ENCODE results near the gene PTGIS.
A peak's percentile ranks its signal among the peaks of the same experiment; 100 is the strongest.

Gene PTGIS

DNA sequence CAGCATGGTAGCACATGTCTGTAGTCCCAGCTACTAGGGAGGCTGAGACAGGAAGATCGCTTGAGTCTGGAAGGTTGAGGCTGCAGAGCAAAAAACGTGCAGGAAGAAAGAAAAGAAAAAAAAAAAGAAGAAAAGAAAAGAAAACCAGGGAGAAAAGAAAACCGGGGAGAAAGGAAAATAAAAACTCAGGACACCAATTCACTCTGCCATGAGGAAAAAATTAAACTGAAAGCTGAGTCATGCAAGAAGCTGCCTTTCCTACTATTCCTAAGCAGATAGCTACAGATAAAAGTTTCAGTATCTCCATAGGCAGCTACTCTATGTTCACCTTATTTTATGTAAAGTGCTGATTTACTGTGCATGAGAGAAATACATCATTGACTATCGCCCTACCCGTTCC, 10.5 kb downstream of the PTGIS start:
- no peak for DNase-seq

DNA sequence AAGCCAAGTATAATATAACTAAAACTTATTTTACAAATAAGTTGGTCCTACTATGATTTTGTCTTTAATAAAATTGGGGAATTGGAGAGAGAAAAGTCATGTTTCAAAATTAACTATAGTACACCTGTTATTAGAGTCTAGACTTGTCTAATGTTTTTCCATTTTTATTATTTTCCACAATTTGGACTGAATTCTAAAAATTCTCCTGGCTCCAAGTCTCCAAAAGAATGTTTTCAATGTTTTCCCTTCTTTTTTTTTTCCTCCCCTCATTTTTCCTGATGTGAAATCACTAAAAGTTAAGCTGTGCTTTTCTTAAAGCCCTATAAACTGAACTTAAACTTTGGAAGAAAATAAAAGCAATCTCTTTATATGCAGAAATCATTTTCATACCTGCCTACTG, 11.3 kb downstream of the PTGIS start:
- DNase-seq: no peak

DNA sequence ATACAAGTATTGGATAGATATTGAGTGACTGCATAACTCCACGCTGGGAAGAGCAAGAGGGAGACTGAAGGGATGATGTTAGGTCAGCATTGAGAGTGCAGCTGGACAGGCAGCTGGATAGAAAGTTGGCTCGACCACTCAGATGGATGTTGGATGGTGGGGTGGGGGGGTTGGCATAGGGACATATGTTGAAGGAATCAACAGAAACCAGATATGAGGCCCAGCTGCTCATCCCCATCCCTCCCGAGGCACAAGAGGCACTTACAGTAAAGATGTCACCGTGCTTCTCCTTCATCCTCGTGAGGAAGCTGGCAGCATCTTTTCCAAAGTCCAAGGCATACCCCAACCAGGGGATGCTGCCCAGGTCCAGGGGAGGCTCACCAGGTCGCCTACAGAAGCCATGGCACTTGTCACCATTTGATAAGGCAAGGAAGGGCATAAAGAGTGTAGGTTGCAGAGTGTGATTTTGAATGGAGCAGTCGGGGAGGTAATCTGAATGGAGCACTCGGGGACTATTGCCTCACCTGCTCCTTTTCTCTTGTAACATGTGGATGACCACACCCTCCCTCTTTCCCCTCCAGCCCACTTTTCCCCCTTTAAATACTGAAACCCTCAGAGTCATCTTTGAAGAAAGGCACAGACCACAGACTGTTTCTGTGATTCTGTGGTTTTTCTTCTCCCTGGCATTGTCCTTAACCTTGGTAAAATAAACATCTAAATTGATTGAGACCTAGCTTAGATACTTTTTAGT, 18.0 kb downstream of the PTGIS start:
- DNase-seq: no peak

GRCh38 chr20:49548371-49548947, 19.5 kb downstream of the PTGIS start:
- DNase-seq: no peak

DNA sequence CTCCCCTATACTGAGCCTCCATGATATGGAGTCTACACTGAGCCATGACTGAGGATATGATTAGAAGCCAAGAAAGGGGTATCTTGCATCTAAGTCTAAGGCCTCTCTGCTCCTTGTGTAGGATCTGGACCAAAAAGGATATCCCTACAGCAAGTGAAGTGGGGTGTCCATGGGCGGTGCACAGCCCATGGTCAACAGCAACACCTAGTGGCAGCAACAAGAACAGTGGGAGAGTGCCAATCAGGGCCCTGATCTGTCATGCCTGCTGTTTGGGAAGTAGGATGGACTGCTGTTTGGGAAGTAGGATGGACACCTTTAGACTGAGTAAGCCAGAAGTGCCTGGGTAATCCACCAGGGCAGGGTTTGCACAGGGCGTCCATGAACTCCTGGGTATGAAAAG, 22.4 kb downstream of the PTGIS start:
- no peak for DNase-seq

GRCh38 chr20:49544535-49544934, 23.4 kb downstream of the PTGIS start:
- DNase-seq: no peak

GRCh38 chr20:49543858-49544437, 24.0 kb downstream of the PTGIS start:
- no peak for DNase-seq

- no peak for DNase-seq
Observed at GRCh38 chr20:49543071-49543857, 24.7 kb downstream of the PTGIS start.

GRCh38 chr20:49542514-49542991, 25.4 kb downstream of the PTGIS start:
- no peak for DNase-seq

GRCh38 chr20:49541733-49542513, 26.0 kb downstream of the PTGIS start:
- peak; percentile 19 to 54 (median 32) for DNase-seq

DNA sequence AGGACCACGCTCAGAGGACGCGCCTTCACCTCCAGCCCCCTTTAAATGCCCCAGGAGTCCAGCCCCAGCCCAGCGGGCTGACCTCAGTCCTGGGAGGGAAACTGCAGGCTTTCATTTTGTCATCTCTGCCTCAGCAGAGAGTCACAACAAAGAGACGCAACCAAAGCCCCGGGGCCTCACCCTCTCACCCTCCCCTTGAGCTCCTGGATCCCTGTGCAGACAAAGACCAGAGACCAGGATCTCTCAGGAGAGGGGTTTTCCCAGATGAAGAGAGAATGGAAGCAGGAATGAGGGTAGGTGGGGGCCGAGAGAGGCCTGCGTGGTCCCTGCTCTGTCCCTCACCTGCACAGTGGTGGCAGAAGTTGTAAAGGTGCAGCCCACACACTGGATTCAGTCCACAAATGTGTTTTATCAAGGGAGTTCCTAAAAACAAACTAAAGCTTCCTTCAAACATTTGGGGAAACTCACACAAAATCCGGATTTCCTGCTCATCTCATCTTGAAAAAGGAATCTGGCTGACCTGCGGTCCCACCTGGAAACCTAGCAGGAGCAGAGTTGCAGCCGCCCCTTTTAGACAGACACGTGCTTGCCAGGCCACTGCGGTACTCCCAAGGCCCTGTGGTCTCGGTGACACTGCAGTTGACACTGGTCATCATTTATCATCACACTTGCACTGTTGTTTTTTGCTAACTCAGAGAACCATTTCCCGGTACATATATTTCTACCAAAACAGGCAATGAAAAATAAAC, 27.1 kb downstream of the PTGIS start:
- DNase-seq: no peak

GRCh38 chr20:49540232-49540620, 27.7 kb downstream of the PTGIS start:
- DNase-seq: no peak

DNA sequence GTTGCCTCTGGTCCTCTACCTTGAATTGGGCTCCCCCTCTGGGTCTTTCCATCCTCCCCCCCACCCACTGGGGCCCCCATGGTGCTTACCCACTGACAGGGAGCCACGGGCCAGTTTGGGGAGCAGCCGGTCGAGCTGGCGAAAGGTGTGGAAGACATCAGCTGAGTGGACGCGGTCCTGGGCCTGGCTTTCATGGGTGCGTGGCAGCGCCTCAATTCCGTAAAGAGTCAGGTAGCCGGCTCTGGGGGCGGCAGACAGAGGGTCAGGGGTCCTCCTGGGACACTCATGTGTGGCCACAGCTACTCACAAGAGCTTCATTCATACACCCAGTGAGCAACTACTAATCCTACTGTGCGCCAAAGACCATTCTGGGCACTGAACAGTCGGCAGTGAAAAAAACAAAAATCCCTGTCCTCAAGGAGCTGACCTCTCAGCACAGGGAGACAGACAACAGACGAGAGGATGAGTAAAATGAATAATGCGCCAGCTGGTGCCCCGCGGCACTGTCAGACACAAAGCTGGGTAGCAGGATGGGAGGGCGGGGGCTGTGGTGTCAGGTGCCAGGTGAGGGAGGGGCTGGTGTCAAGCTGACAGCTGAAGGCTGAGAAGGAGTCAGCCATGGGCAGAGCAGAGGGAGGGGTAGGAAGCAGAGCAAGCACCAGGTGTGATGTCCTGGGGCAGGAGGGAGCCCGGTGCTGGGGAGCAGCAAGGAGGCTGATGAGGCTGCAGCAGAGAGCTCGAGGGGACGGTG, 28.3 kb downstream of the PTGIS start:
- DNase-seq: no peak

DNA sequence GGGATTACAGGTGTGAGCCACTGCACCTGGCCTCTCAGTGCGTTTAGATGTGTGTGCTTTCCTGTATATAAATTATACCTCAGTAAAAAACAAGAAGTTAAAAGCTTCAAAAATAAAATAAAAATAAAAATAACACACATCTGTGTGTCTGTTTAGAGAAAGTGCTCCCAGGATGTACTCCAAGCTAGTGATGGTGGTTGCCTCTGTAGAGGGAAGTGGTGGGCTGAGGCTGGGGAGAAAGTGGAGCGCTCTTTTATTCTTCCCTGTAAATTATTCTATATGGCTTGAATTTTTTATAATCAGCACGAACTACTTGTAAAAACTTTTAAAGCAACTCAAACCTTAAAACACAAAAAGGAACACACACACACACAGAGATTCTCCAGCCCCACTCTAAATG, 29.0 kb downstream of the PTGIS start:
- DNase-seq: no peak

- peak in 3 of 4 experiments; percentile 3 to 35 (median 20) for DNase-seq
Observed at GRCh38 chr20:49534255-49534712, 33.7 kb downstream of the PTGIS start.

DNA sequence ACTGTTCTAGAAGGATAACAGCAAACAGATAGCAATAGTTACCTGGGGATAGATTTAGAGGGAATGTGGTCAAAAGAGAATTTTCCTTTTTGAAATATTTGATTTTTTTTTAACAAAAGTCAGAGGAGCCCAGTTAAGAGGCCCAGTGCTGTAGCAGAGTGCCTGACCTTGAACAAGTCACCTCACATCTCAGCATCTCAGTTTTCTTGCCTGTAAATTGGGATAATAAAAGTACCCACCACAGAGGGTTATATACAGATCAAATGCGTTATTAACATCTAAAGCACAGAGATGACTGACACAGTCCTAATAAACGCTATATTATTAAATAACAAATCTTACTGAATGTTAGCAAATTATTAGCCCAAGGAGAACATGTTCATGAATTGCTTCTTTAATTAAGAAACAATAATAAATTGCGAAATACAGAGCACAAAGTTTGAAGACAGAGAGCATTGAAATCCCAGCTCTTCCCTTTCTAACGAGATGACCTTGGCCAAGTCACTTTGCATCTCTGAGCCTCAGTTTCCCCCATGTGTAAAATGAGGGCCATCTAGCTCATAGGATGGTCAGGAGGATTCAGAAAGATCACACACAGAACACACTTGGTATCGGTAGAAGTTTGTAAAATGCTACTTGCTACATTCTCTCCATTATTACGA, 35.5 kb downstream of the PTGIS start:
- no peak for DNase-seq

- DNase-seq: no peak
Observed at GRCh38 chr20:49529470-49529869, 38.5 kb downstream of the PTGIS start.

- no peak for DNase-seq
Observed at GRCh38 chr20:49526568-49526967, 41.4 kb downstream of the PTGIS start.

DNA sequence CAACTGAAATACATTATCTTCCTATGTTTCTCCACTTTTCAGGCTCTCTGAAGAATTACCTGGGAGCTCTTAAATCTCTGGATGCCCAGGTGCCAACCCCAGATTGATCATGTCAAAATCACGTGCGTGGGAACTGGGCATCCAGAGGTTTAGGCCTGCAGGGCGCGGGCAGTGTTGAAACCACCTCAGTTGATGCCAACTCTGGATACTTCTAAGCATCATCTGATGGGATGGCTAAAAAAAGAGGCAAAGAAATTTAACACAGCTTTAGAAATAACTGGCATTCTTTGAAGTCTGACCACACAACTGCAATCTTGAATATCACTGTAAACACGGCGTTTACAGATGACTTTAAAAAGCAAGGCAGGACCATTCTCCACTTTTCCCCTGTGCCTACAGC, 41.9 kb downstream of the PTGIS start:
- DNase-seq: no peak

DNA sequence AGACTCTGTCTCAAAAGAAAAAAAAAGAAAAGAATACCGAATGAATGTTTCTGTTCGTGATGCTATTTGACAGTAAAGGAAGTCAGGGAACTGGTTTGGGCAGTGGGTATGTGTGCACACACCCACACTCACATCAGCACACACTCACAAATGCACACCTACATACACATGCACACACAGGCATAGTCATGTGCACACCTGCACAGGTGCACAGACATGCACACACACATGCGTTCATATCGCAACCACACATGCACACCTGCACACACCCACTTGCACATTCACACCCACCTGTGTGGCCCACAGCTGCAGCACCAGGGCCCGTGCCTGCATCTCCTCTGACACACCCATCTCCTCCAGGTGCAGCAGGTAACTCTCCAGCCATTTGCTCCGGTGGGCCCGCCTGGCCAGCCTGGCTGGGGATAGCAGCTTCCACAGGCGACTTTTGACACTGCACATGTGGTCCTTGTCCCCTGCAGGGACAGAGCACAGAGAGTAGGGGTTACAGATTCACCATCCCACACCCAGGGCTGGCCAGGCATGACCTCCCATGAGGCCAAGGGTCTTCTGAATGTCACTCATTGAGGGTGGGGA, 44.1 kb downstream of the PTGIS start:
- no peak for DNase-seq

All from activated CD4-positive, CD25-positive, alpha-beta regulatory T cell (primary cell).